ENCODE measurements around the gene NCK2. TPM values are rescaled to one million over a fixed set of nuclear protein-coding genes. Genes with fewer than 3 reads are reported as not detected.

The NCK2 gene
- total RNA-seq, 1 donor from 2014 or later, result 90.0 TPM

DNA sequence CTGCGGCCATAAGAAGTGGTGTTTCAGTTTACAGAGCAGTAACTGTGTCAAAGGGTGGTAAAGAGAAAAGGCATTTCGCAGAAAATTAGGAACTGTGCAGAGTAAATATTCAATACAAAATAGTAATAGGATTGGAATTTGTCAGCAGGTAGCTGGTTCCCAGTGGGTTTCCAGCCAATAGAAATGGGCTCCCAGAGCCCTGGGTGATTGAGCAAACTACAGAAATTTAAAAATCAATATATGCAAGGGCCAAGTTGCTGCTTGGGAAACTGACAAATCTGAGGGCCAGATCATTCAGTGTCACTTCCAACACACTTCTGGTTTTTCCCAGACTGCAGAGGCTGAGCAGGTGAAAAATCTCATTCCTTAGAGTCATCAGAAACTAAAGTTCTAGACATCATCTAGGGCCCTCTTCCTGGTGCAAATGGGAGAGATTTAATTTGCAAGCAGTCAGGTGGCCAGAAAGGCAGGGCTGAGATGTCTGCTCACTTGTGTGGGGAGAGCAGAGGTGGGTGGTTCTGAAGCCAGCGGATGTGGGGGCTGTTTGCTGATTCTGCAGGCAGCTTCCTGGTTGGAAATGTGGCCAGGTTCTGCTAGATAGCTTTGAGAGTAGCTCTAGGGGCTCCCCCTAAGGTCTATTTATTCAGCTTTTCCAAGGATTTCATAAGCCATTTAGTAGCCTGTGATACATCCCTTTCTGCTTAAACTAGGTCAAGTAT, 182.4 kb downstream of the NCK2 start:
- TF ChIP-seq CTCF (IDR thresholded peaks at IDR 0.05; ENCODE audit: insufficient read depth, low read length, severe bottlenecking), result no peak
- no peak for FAIRE-seq
- H3K36me3 ChIP-seq (ENCODE audit: control insufficient read depth, insufficient read depth, low read length), result no peaks in the 10 kb centered on the region
- DNase-seq (ENCODE audit: low read depth), result no peak
- no peaks in the 10 kb centered on the region for H3K27me3 ChIP-seq (ENCODE audit: control insufficient read depth, insufficient read depth, low read length)
- H3K4me3 ChIP-seq (ENCODE audit: low read depth, low read length), result no peak overlapping the region

DNA sequence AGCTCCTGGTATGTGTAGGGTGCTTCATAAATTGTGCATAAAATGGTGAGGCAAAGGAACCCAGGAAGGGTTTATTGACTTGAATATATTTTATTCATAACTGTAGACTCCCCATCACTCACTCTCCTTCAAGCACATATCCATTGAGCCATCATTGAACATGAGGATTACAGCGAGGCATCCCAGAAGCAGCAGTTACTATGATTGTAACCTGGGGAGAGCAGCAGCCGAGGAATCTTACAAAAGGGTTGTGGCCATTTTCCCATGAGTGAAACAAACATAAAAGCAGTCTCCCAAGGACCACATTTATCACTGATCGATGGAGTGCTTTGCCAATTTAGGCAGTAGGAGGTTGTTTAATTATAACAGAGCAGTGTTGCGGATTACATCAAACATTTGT, 183.4 kb downstream of the NCK2 start:
- H3K36me3 ChIP-seq (ENCODE audit: control insufficient read depth, insufficient read depth, low read length), result no peaks in the 10 kb centered on the region
- DNase-seq (ENCODE audit: low read depth) (no peak), FAIRE-seq (no peak)
- H3K4me3 ChIP-seq (ENCODE audit: low read depth, low read length), result no peak overlapping the region
- no peaks in the 10 kb centered on the region for H3K27me3 ChIP-seq (ENCODE audit: control insufficient read depth, insufficient read depth, low read length)
- TF ChIP-seq CTCF (IDR thresholded peaks at IDR 0.05; ENCODE audit: insufficient read depth, low read length, severe bottlenecking), result no peak

- no peak for TF ChIP-seq CTCF (IDR thresholded peaks at IDR 0.05; ENCODE audit: insufficient read depth, low read length, severe bottlenecking)
- DNase-seq (ENCODE audit: low read depth), result no peak
- no peaks in the 10 kb centered on the region for H3K36me3 ChIP-seq (ENCODE audit: control insufficient read depth, insufficient read depth, low read length)
- no peaks in the 10 kb centered on the region for H3K27me3 ChIP-seq (ENCODE audit: control insufficient read depth, insufficient read depth, low read length)
- H3K4me3 ChIP-seq (ENCODE audit: low read depth, low read length), result no peak overlapping the region
- FAIRE-seq, result no peak
Observed at GRCh38 chr2:105928563-105928962, 183.9 kb downstream of the NCK2 start.

- H3K27me3 ChIP-seq (ENCODE audit: control insufficient read depth, insufficient read depth, low read length), result no peaks in the 10 kb centered on the region
- no peak for TF ChIP-seq CTCF (IDR thresholded peaks at IDR 0.05; ENCODE audit: insufficient read depth, low read length, severe bottlenecking)
- no peak overlapping the region for H3K4me3 ChIP-seq (ENCODE audit: low read depth, low read length)
- DNase-seq (ENCODE audit: low read depth), result peak; percentile 7
- no peaks in the 10 kb centered on the region for H3K36me3 ChIP-seq (ENCODE audit: control insufficient read depth, insufficient read depth, low read length)
- FAIRE-seq, result no peak
Observed at GRCh38 chr2:105929516-105929915, 184.8 kb downstream of the NCK2 start.

GRCh38 chr2:105932582-105932981, 187.9 kb downstream of the NCK2 start:
- Histone ChIP-seq H3K4me3 (ENCODE audit: low read depth, low read length) (no peak overlapping the region), H3K36me3 (ENCODE audit: control insufficient read depth, insufficient read depth, low read length) (no peaks in the 10 kb centered on the region), H3K27me3 (ENCODE audit: control insufficient read depth, insufficient read depth, low read length) (no peaks in the 10 kb centered on the region)
- FAIRE-seq (peak; percentile 77), DNase-seq (ENCODE audit: low read depth) (no peak)
- no peak for TF ChIP-seq CTCF (IDR thresholded peaks at IDR 0.05; ENCODE audit: insufficient read depth, low read length, severe bottlenecking)

DNA sequence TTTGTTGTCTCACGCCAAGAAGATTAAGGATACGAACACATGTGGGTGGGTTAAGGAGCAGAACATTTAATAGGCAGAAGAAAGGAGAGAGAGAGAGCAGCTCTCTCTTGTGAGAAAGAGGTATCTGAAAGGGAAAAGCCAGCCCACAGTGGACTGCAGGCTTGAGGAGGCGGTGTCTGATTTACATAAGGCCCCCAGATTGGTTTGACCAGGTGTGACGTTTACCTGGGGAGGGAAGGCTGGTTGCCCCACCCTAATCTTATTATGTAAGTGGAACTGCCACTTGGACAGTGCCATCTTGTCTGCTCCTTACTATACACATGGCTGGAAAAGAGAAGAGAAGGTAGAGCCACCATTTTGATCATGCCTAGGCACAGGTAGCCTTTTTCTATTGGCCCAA, 189.2 kb downstream of the NCK2 start:
- FAIRE-seq, result peak; percentile 23

More for the DNA sequence above, 189.2 kb downstream of the NCK2 start:
- no peaks in the 10 kb centered on the region for H3K27me3 ChIP-seq (ENCODE audit: control insufficient read depth, insufficient read depth, low read length)
- H3K36me3 ChIP-seq (ENCODE audit: control insufficient read depth, insufficient read depth, low read length), result no peaks in the 10 kb centered on the region
- DNase-seq (ENCODE audit: low read depth), result no peak
- TF ChIP-seq CTCF (IDR thresholded peaks at IDR 0.05; ENCODE audit: insufficient read depth, low read length, severe bottlenecking), result no peak
- no peak overlapping the region for H3K4me3 ChIP-seq (ENCODE audit: low read depth, low read length)

Data from bronchial epithelial cell (primary cell).